ENCODE data around the gene IMPDH2.

DNA sequence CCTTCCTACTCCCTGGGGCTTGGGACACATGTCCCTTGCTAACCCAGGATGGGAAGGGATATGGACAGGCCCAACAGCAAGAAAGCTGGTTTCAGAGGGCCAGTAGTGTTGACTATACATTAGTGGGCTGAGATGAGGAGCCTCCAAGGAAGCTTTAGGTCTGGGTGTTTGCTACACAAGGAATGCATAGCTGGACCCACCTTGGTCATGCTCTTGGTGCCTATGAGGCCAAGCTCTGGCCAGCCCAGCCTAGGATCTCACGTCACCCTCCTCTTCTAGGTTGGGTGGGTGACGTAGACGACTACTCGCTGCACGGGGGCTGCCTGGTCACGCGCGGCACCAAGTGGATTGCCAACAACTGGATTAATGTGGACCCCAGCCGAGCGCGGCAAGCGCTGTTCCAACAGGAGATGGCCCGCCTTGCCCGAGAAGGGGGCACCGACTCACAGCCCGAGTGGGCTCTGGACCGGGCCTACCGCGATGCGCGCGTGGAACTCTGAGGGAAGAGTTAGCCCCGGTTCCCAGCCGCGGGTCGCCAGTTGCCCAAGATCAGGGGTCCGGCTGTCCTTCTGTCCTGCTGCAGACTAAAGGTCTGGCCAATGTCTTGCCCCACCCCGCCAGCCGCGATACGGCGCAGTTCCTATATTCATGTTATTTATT is 22.7 kb downstream of the IMPDH2 start:
- TF ChIP-seq EZH2 (IDR thresholded peaks at IDR 0.05) (no peak), POLR2AphosphoS5 (IDR thresholded peaks at IDR 0.05; ENCODE audit: low read depth, low read length) (no peak), POLR2A (IDR thresholded peaks at IDR 0.05; ENCODE audit: borderline replicate concordance, extremely low read depth, insufficient read depth, insufficient read length) (no peak), EZH2phosphoT487 (IDR thresholded peaks at IDR 0.05; ENCODE audit: borderline replicate concordance) (no peak), RAD21 (IDR thresholded peaks at IDR 0.05; ENCODE audit: low read depth) (no peak)
- TF ChIP-seq, protein P1, sequence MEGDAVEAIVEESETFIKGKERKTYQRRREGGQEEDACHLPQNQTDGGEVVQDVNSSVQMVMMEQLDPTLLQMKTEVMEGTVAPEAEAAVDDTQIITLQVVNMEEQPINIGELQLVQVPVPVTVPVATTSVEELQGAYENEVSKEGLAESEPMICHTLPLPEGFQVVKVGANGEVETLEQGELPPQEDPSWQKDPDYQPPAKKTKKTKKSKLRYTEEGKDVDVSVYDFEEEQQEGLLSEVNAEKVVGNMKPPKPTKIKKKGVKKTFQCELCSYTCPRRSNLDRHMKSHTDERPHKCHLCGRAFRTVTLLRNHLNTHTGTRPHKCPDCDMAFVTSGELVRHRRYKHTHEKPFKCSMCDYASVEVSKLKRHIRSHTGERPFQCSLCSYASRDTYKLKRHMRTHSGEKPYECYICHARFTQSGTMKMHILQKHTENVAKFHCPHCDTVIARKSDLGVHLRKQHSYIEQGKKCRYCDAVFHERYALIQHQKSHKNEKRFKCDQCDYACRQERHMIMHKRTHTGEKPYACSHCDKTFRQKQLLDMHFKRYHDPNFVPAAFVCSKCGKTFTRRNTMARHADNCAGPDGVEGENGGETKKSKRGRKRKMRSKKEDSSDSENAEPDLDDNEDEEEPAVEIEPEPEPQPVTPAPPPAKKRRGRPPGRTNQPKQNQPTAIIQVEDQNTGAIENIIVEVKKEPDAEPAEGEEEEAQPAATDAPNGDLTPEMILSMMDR (IDR thresholded peaks at IDR 0.05 in 2 of 3, conservative IDR thresholded peaks at IDR 0.05 in 1 of 3; ENCODE audit: borderline replicate concordance in 1 of 3, insufficient read depth in 1 of 3, low read depth in 2 of 3, low read length in 2 of 3): no peak

Data from HCT116 (cell line).